Activated CD8-positive, alpha-beta T cell treated with anti-CD3 and anti-CD28 coated beads for 36 hours (primary cell): ENCODE data around the gene ANO7. TPM values are rescaled to one million over a fixed set of nuclear protein-coding genes. Genes with fewer than 3 reads are reported as not detected.

Experiments
- ATAC-seq: fragments of 200-7000 bp; cut with Tn5 transposase; one replicate; pipeline ENCODE4 v1.10.0; 2021; ENCODE audit warnings: mild to moderate bottlenecking, moderate library complexity
- CTCF ChIA-PET: fragments of 350-600 bp; sonication (Branson Sonifier 250); formaldehyde crosslinking; loops from one replicate; lab custom pipeline; 2021; ENCODE audit warnings: antibody characterized with exemption; lab: Charles Lee
- POLR2A ChIA-PET: fragments of 350-600 bp; sonication (Branson Sonifier 250); formaldehyde crosslinking; loops from one replicate; lab custom pipeline; 2021; ENCODE audit warnings: antibody characterized with exemption; lab: Charles Lee
- DNase-seq: peaks from one replicate; pipeline ENCODE4 v3.0.0-alpha.2; 2020
- H3K27ac Mint-ChIP-seq: one replicate; pipeline ENCODE4 v1.8.0; 2021; ENCODE audit warnings: mild to moderate bottlenecking, mixed read lengths
- H3K27me3 Mint-ChIP-seq: one replicate; pipeline ENCODE4 v1.8.0; 2021; ENCODE audit warnings: mixed read lengths
- H3K36me3 Mint-ChIP-seq: one replicate; pipeline ENCODE4 v1.8.0; 2021; ENCODE audit warnings: low read depth, mixed read lengths
- H3K4me1 Mint-ChIP-seq: one replicate; pipeline ENCODE4 v1.8.0; 2021; ENCODE audit warnings: low read depth, mixed read lengths
- H3K4me3 Mint-ChIP-seq: one replicate; pipeline ENCODE4 v1.8.0; 2021; ENCODE audit warnings: mild to moderate bottlenecking, moderate library complexity, mixed read lengths
- H3K9me3 Mint-ChIP-seq: one replicate; pipeline ENCODE4 v1.8.0; 2021; ENCODE audit warnings: mixed read lengths
- CTCF ChIP-seq: fragments of 200-600 bp; IDR thresholded peaks from one replicate; pipeline ENCODE4 v1.8.0; 2022; ENCODE audit warnings: antibody characterized with exemption, mild to moderate bottlenecking
- intact Hi-C: fragments of 100-400 bp; cut with micrococcal nuclease; formaldehyde crosslinking; loops from one replicate; pipeline ENCODE4 v1.10.0; 2022
- total RNA-seq, 2 experiments: library from RNA; stranded (reverse); gene quantifications; one replicate each; pipeline ENCODE4 v1.2.3, GENCODE V29; 2021

Gene ANO7
- total RNA-seq, 2 experiments from 2014 or later: 5.1 to 5.4 TPM

GRCh38 chr2:241202268-241202585, 13.8 kb downstream of the ANO7 start:
- no peaks in the 10 kb centered on the region for H3K36me3 Mint-ChIP-seq
- H3K4me1 Mint-ChIP-seq: no peaks in the 10 kb centered on the region
- no peaks in the 10 kb centered on the region for H3K9me3 Mint-ChIP-seq
- no peaks in the 10 kb centered on the region for H3K27me3 Mint-ChIP-seq
- no peak for TF ChIP-seq CTCF
- no peak for ATAC-seq
- intact Hi-C loops: no loop called here
- CTCF ChIA-PET: no interaction called here
- no peak for DNase-seq
- no peak overlapping the region for H3K27ac Mint-ChIP-seq
- H3K4me3 Mint-ChIP-seq: no peak overlapping the region
- POLR2A ChIA-PET: no interaction called here

- H3K9me3 Mint-ChIP-seq: no peaks in the 10 kb centered on the region
- H3K36me3 Mint-ChIP-seq: no peaks in the 10 kb centered on the region
- H3K27ac Mint-ChIP-seq: no peak overlapping the region
- intact Hi-C loops: no loop called here
- H3K4me3 Mint-ChIP-seq: no peak overlapping the region
- ATAC-seq: no peak
- no peak for TF ChIP-seq CTCF
- CTCF ChIA-PET: no interaction called here
- POLR2A ChIA-PET: no interaction called here
- H3K4me1 Mint-ChIP-seq: no peaks in the 10 kb centered on the region
- no peaks in the 10 kb centered on the region for H3K27me3 Mint-ChIP-seq
- no peak for DNase-seq
These were observed 14.2 kb downstream of the ANO7 start for GRCh38 chr2:241202681-241203080.

- Mint-ChIP-seq H3K9me3 (no peaks in the 10 kb centered on the region), H3K4me1 (no peaks in the 10 kb centered on the region), H3K27me3 (no peaks in the 10 kb centered on the region), H3K4me3 (no peak overlapping the region), H3K27ac (no peak overlapping the region), H3K36me3 (no peaks in the 10 kb centered on the region)
- intact Hi-C loops: no loop called here
- ChIA-PET POLR2A (no interaction called here), CTCF (no interaction called here)
- DNase-seq (no peak), ATAC-seq (no peak)
- no peak for TF ChIP-seq CTCF
These were observed 14.9 kb downstream of the ANO7 start for GRCh38 chr2:241203218-241204009.

GRCh38 chr2:241204010-241204384, 15.5 kb downstream of the ANO7 start:
- Mint-ChIP-seq H3K4me3 (no peak overlapping the region), H3K4me1 (no peaks in the 10 kb centered on the region), H3K27me3 (no peaks in the 10 kb centered on the region), H3K36me3 (no peaks in the 10 kb centered on the region), H3K9me3 (no peaks in the 10 kb centered on the region), H3K27ac (no peak overlapping the region)
- DNase-seq: no peak
- no peak for ATAC-seq
- ChIA-PET POLR2A (no interaction called here), CTCF (no interaction called here)
- TF ChIP-seq CTCF: no peak
- intact Hi-C loops: no loop called here

GRCh38 chr2:241204490-241204889, 16.0 kb downstream of the ANO7 start:
- Mint-ChIP-seq H3K36me3 (no peaks in the 10 kb centered on the region), H3K9me3 (no peaks in the 10 kb centered on the region), H3K4me3 (no peak overlapping the region), H3K4me1 (no peaks in the 10 kb centered on the region), H3K27me3 (no peaks in the 10 kb centered on the region), H3K27ac (no peak overlapping the region)
- intact Hi-C loops: no loop called here
- ATAC-seq: peak; percentile 20
- no peak for TF ChIP-seq CTCF
- ChIA-PET POLR2A (no interaction called here), CTCF (no interaction called here)
- no peak for DNase-seq
